WTC11 (cell line): ENCODE data around the gene MISFA. TPM values are rescaled to one million over a fixed set of nuclear protein-coding genes. Genes with fewer than 3 reads are reported as not detected.

Source experiments
- ATF2 ChIP-seq: sonication (generic); formaldehyde crosslinking; IDR thresholded peaks from 2 replicates; pipeline ENCODE4 v1.8.1; 2022; ENCODE audit warnings: low read depth, missing genetic modification reagents, borderline replicate concordance
- CBFB ChIP-seq: sonication (generic); formaldehyde crosslinking; IDR thresholded peaks from 2 replicates; pipeline ENCODE4 v1.8.1; 2022; ENCODE audit warnings: mild to moderate bottlenecking, low read depth, missing genetic modification reagents
- CDX4 ChIP-seq: fragments of 250-450 bp; sonication (Bioruptor Pico); IDR thresholded peaks from 2 replicates; pipeline ENCODE4 v1.9.0; 2021; ENCODE audit warnings: moderate library complexity, mild to moderate bottlenecking, inconsistent platforms, borderline replicate concordance
- CREB1 ChIP-seq: sonication (generic); formaldehyde crosslinking; IDR thresholded peaks from 2 replicates; pipeline ENCODE4 v1.8.0; 2023; ENCODE audit warnings: mild to moderate bottlenecking, missing genetic modification reagents
- CREM ChIP-seq: sonication (generic); formaldehyde crosslinking; IDR thresholded peaks from 2 replicates; pipeline ENCODE4 v1.8.1; 2022; ENCODE audit warnings: mild to moderate bottlenecking, missing genetic modification reagents, moderate library complexity
- E2F5 ChIP-seq: sonication (generic); formaldehyde crosslinking; IDR thresholded peaks from 2 replicates; pipeline ENCODE4 v1.8.1; 2022; ENCODE audit warnings: mild to moderate bottlenecking, moderate library complexity, missing genetic modification reagents
- FOXJ3 ChIP-seq: sonication (generic); formaldehyde crosslinking; IDR thresholded peaks from 2 replicates; pipeline ENCODE4 v1.9.0; 2021; ENCODE audit warnings: missing genetic modification reagents, mild to moderate bottlenecking, borderline replicate concordance
- FOXP4 ChIP-seq: sonication (generic); formaldehyde crosslinking; IDR thresholded peaks from 2 replicates; pipeline ENCODE4 v1.8.0; 2022; ENCODE audit warnings: mild to moderate bottlenecking, missing genetic modification reagents
- MXD4 ChIP-seq: fragments of 250-450 bp; sonication (Bioruptor Pico); IDR thresholded peaks from 2 replicates; pipeline ENCODE4 v1.8.0; 2021; ENCODE audit warnings: mild to moderate bottlenecking, moderate library complexity, borderline replicate concordance
- NR1H2 ChIP-seq: sonication (generic); formaldehyde crosslinking; IDR thresholded peaks from 2 replicates; pipeline ENCODE4 v1.9.0; 2021; ENCODE audit warnings: mild to moderate bottlenecking, moderate library complexity, missing genetic modification reagents
- NR3C1 ChIP-seq: sonication (generic); formaldehyde crosslinking; conservative IDR thresholded peaks from 2 replicates; pipeline ENCODE4 v1.8.1; 2023; ENCODE audit warnings: low read depth, mild to moderate bottlenecking, missing genetic modification reagents
- PRDM15 ChIP-seq: sonication (generic); formaldehyde crosslinking; IDR thresholded peaks from 2 replicates; pipeline ENCODE4 v1.8.0; 2022; ENCODE audit warnings: missing genetic modification reagents
- PREB ChIP-seq: sonication (generic); formaldehyde crosslinking; IDR thresholded peaks from 2 replicates; pipeline ENCODE4 v1.8.1; 2022; ENCODE audit warnings: mild to moderate bottlenecking, missing genetic modification reagents, moderate library complexity, borderline replicate concordance
- ZBTB21 ChIP-seq: sonication (generic); formaldehyde crosslinking; IDR thresholded peaks from 2 replicates; pipeline ENCODE4 v1.8.1; 2023; ENCODE audit warnings: mild to moderate bottlenecking, missing genetic modification reagents, borderline replicate concordance
- ZNF138 ChIP-seq: sonication (generic); formaldehyde crosslinking; conservative IDR thresholded peaks from 2 replicates; pipeline ENCODE4 v1.8.1; 2022; ENCODE audit warnings: mild to moderate bottlenecking, moderate library complexity, missing genetic modification reagents
- ZNF219 ChIP-seq: sonication (generic); formaldehyde crosslinking; IDR thresholded peaks from 2 replicates; pipeline ENCODE4 v1.8.0; 2023; ENCODE audit warnings: missing genetic modification reagents, mild to moderate bottlenecking, borderline replicate concordance
- ZNF425 ChIP-seq: fragments of 250-450 bp; sonication (Bioruptor Pico); conservative IDR thresholded peaks from 2 replicates; pipeline ENCODE4 v1.9.0; 2021; ENCODE audit warnings: mild to moderate bottlenecking
- ZNF512 ChIP-seq: sonication (generic); formaldehyde crosslinking; IDR thresholded peaks from 2 replicates; pipeline ENCODE4 v1.8.1; 2022; ENCODE audit warnings: missing genetic modification reagents, borderline replicate concordance
- total RNA-seq: library from RNA; stranded (reverse); gene quantifications from 3 replicates; pipeline ENCODE4 v1.2.3, GENCODE V29; 2021
- TF ChIP-seq, protein P1 (sequence below): fragments of 250-450 bp; sonication (Bioruptor Pico); IDR thresholded peaks from 2 replicates; pipeline ENCODE4 v1.9.0; 2021; ENCODE audit warnings: mild to moderate bottlenecking

Gene MISFA
- total RNA-seq, 1 experiment from 2014 or later, result 3.2 TPM

GRCh38 chr11:18588297-18589252, 11.0 kb upstream of the MISFA start, which contains the start of gene UEVLD (continued):
- TF ChIP-seq CBFB (CRISPR knock-in tag) (no peak), MXD4 (no peak), CREB1 (no peak), E2F5 (0 out of 2 replicates have a peak, but pooled peaks have one; percentile 36), CDX4 (CRISPR knock-in tag) (no peak), ZNF219 (CRISPR knock-in tag) (no peak), ATF2 (CRISPR knock-in tag) (no peak), ZBTB21 (no peak), ZNF425 (CRISPR knock-in tag) (no peak), ZNF138 (CRISPR knock-in tag) (no peak), ZNF512 (CRISPR knock-in tag) (no peak), FOXP4 (CRISPR knock-in tag) (peak; percentile 68; the same call in 1 of the 2 replicates), NR3C1 (CRISPR knock-in tag) (no peak), FOXJ3 (CRISPR knock-in tag) (no peak), NR1H2 (no peak), CREM (peak; percentile 74; the same call in 1 of the 2 replicates), PREB (CRISPR knock-in tag) (no peak), PRDM15 (CRISPR knock-in tag) (peak; percentile 83)
- TF ChIP-seq, protein P1, sequence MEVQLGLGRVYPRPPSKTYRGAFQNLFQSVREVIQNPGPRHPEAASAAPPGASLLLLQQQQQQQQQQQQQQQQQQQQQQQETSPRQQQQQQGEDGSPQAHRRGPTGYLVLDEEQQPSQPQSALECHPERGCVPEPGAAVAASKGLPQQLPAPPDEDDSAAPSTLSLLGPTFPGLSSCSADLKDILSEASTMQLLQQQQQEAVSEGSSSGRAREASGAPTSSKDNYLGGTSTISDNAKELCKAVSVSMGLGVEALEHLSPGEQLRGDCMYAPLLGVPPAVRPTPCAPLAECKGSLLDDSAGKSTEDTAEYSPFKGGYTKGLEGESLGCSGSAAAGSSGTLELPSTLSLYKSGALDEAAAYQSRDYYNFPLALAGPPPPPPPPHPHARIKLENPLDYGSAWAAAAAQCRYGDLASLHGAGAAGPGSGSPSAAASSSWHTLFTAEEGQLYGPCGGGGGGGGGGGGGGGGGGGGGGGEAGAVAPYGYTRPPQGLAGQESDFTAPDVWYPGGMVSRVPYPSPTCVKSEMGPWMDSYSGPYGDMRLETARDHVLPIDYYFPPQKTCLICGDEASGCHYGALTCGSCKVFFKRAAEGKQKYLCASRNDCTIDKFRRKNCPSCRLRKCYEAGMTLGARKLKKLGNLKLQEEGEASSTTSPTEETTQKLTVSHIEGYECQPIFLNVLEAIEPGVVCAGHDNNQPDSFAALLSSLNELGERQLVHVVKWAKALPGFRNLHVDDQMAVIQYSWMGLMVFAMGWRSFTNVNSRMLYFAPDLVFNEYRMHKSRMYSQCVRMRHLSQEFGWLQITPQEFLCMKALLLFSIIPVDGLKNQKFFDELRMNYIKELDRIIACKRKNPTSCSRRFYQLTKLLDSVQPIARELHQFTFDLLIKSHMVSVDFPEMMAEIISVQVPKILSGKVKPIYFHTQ, result no peak
